Measurements from ENCODE around the gene ITGBL1. TPM values are rescaled to one million over a fixed set of nuclear protein-coding genes. Genes with fewer than 3 reads are reported as not detected.

The ITGBL1 gene
- total and polyA plus RNA-seq, 2 of the 8 experiments (the other 6 are each of a cell fraction or from before 2014, with no cell fraction given), result not detected

DNA sequence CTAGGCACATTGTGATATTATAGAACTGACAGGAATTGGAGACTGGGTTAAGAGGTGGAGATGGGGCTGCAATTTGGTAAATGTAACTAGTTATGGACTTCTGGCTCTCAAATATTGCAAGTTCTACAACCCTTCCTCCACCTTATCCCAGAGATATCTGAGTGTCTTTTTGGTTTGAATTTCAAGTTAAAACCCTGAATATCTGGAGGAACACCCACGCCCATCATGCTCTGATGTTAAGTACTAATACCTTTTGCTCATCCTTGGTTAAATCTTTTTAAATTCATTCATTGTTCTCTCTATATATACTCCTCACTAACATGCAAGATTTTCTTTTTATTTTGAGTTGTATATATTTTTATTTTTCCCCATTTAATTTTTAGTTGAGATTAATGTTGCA is 28.9 kb downstream of the ITGBL1 start:
- no peak overlapping the region for H4K91ac ChIP-seq (replicated peaks; ENCODE audit: insufficient read length, low read length)
- H3K9me3 ChIP-seq (ENCODE audit: insufficient read depth in 2 of 2, low read depth in 1 of 2, low read length in 1 of 2), result no peaks in the 10 kb centered on the region
- H3K18ac ChIP-seq (ENCODE audit: extremely low read depth, low read length), result no peak overlapping the region
- no peaks in the 10 kb centered on the region for H3K36me3 ChIP-seq (ENCODE audit: control insufficient read depth in 2 of 4, insufficient read depth in 4 of 4, low read length in 3 of 4)
- no peak overlapping the region for H4K8ac ChIP-seq (ENCODE audit: extremely low read depth, insufficient read depth, low read length)
- FAIRE-seq (no peak), DNase-seq (ENCODE audit: low read depth in 1 of 2, low spot score in 2 of 2) (no peak)
- no peaks in the 10 kb centered on the region for H4K20me1 ChIP-seq (replicated peaks in 1 of 2; ENCODE audit: control insufficient read depth in 1 of 2, insufficient read depth in 2 of 2, low read length in 2 of 2)
- no peak overlapping the region for H3K4me2 ChIP-seq (ENCODE audit: insufficient read depth in 1 of 2, low read depth in 2 of 2, low read length in 2 of 2)
- H2AK5ac ChIP-seq (ENCODE audit: low read depth, low read length), result no peak overlapping the region
- no peak overlapping the region for H3K56ac ChIP-seq (replicated peaks; ENCODE audit: insufficient read length, low read depth, low read length)
- H3K4me3 ChIP-seq (ENCODE audit: extremely low read depth in 1 of 4, insufficient read depth in 2 of 4, low read depth in 3 of 4, low read length in 4 of 4), result no peak overlapping the region
- no peak overlapping the region for H2BK20ac ChIP-seq (ENCODE audit: low read length)
- H3K23me2 ChIP-seq (ENCODE audit: low read depth, low read length), result no peaks in the 10 kb centered on the region; the same call in 1 of the 2 replicates
- 96% methylated on average over 1 of the region's 1 CpG; no CpG with 5 or more reads in 1 of the 2 experiments for WGBS, 2 experiments (ENCODE audit: extremely low coverage in 1 of 2, insufficient coverage in 1 of 2, insufficient read length in 1 of 2, insufficient replicate concordance in 2 of 2, low coverage in 1 of 2, low lambda C conversion rate in 2 of 2, missing lambda C conversion rate in 1 of 2)
- H3K27me3 ChIP-seq (replicated peaks in 1 of 4; ENCODE audit: control insufficient read depth in 3 of 4, extremely low read depth in 1 of 4, insufficient read depth in 3 of 4, low read length in 3 of 4), result no peaks in the 10 kb centered on the region
- H2BK5ac ChIP-seq (ENCODE audit: low read depth, low read length), result no peak overlapping the region
- H3K4ac ChIP-seq (replicated peaks; ENCODE audit: insufficient read length, low read depth, low read length), result no peak overlapping the region
- H3K4me1 ChIP-seq (replicated peaks in 1 of 4; ENCODE audit: control insufficient read depth in 3 of 4, insufficient read depth in 4 of 4, low read length in 3 of 4), result no peaks in the 10 kb centered on the region
- H2BK15ac ChIP-seq (ENCODE audit: low read length), result no peak overlapping the region
- no peak overlapping the region for H3K9ac ChIP-seq (replicated peaks in 1 of 4; ENCODE audit: extremely low read depth in 1 of 4, low read depth in 3 of 4, low read length in 3 of 4)
- H3K79me1 ChIP-seq (ENCODE audit: low read depth, low read length), result no peaks in the 10 kb centered on the region
- no peak overlapping the region for H3K14ac ChIP-seq (ENCODE audit: insufficient read length)
- H3K23ac ChIP-seq (ENCODE audit: insufficient read length), result no peak overlapping the region
- CTCF ChIA-PET (ENCODE audit: partially characterized antibody), result interaction anchor here (1.6 kb wide), 1 partner anchor 332 kb away, joined by 4 read pairs; no protein-coding TSS in a partner anchor
- H2AFZ ChIP-seq (ENCODE audit: low read length), result no peak overlapping the region
- no peak overlapping the region for H2BK12ac ChIP-seq (ENCODE audit: low read depth, low read length)
- H3K79me2 ChIP-seq (ENCODE audit: control insufficient read depth in 1 of 2, insufficient read depth in 2 of 2, low read length in 2 of 2), result no peaks in the 10 kb centered on the region
- no peak overlapping the region for H2BK120ac ChIP-seq (replicated peaks; ENCODE audit: low read depth, low read length)
- no peak overlapping the region for H3K27ac ChIP-seq (ENCODE audit: low read depth, low read length)
- TF ChIP-seq RFX5 (IDR thresholded peaks at IDR 0.05; ENCODE audit: borderline replicate concordance, low read depth, low read length), result no peak
- POLR2A ChIA-PET (ENCODE audit: partially characterized antibody), result no interaction called here
- H4K5ac ChIP-seq (ENCODE audit: insufficient read length, low read depth, low read length), result no peak overlapping the region
